Ishikawa (cell line): Measurements from ENCODE around the gene ANKRD35.

Experiments used
- CREB1 ChIP-seq: IDR thresholded peaks from 2 replicates; pipeline ENCODE4 v1.6.1; 2012; ENCODE audit warnings: low read depth
- EGR1 ChIP-seq: IDR thresholded peaks from 2 replicates; pipeline ENCODE4 v1.6.1; 2012
- EP300 ChIP-seq: IDR thresholded peaks from 2 replicates; pipeline ENCODE4 v1.6.1; 2012; ENCODE audit warnings: borderline replicate concordance
- FOXM1 ChIP-seq: IDR thresholded peaks from 2 replicates; pipeline ENCODE4 v1.6.1; 2012; ENCODE audit warnings: low read depth, borderline replicate concordance
- REST ChIP-seq: IDR thresholded peaks from 2 replicates; pipeline ENCODE4 v1.6.1; 2012; ENCODE audit warnings: low read depth, mild to moderate bottlenecking
- TAF1 ChIP-seq: IDR thresholded peaks from 2 replicates; pipeline ENCODE4 v1.6.1; 2012; ENCODE audit warnings: low read depth, mild to moderate bottlenecking
- TCF12 ChIP-seq: IDR thresholded peaks from 2 replicates; pipeline ENCODE4 v1.6.1; 2012; ENCODE audit warnings: low read depth
- YY1 ChIP-seq: IDR thresholded peaks from 2 replicates; pipeline ENCODE4 v1.6.1; 2012; ENCODE audit warnings: low read depth
- ZBTB7A ChIP-seq: IDR thresholded peaks from 2 replicates; pipeline ENCODE4 v1.6.1; 2012; ENCODE audit warnings: low read depth

GRCh38 chr1:145897969-145898368 lies 12.3 kb upstream of the ANKRD35 start:
- TF ChIP-seq EP300 (no peak), YY1 (no peak), REST (no peak), TCF12 (no peak), TAF1 (no peak), CREB1 (no peak), EGR1 (no peak), FOXM1 (no peak), ZBTB7A (no peak)
